ENCODE results near the gene ARRB1. TPM values are rescaled to one million over a fixed set of nuclear protein-coding genes. Genes with fewer than 3 reads are reported as not detected.

ARRB1 gene
- total and polyA plus RNA-seq, 4 donors: 3.3 to 21.2 (median 12.5) TPM

DNA sequence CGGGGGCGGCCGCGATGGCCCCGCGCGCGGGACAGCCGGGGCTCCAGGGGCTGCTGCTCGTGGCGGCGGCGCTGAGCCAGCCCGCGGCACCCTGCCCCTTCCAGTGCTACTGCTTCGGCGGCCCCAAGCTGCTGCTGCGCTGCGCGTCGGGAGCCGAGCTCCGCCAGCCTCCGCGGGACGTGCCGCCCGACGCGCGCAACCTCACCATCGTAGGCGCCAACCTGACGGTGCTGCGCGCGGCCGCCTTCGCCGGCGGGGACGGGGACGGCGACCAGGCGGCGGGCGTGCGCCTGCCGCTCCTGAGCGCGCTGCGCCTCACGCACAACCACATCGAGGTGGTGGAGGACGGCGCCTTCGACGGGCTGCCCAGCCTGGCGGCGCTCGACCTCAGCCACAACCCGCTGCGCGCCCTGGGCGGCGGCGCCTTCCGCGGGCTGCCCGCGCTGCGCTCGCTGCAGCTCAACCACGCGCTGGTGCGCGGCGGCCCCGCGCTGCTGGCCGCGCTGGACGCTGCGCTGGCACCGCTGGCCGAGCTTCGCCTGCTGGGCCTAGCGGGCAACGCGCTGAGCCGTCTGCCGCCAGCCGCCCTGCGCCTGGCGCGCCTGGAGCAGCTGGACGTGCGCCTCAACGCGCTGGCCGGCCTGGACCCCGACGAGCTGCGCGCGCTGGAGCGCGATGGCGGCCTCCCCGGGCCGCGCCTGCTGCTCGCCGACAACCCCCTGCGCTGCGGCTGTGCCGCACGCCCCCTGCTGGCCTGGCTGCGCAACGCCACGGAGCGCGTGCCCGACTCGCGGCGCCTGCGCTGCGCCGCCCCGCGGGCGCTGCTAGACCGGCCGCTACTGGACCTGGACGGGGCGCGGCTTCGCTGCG is 110.2 kb downstream of the ARRB1 start:
- peaks cover 0 to 5% (median 0%) of the 10 kb centered on the region in 4 donors for H3K9me3 ChIP-seq (ENCODE audit: control insufficient read depth in 4 of 4, low read length in 3 of 4)
- H3K4me1 ChIP-seq (ENCODE audit: control insufficient read depth in 4 of 4, insufficient read depth in 4 of 4, low read length in 3 of 4): peaks cover 4 to 23% (median 16%) of the 10 kb centered on the region in 4 donors
- peak overlapping the region; percentile 21 to 55 (median 52) for H3K4me3 ChIP-seq (ENCODE audit: low read depth in 1 of 3, low read length in 3 of 3)
- H3K27ac ChIP-seq (ENCODE audit: low read depth in 1 of 2, low read length in 2 of 2): no peak overlapping the region
- DNase-seq (ENCODE audit: low spot score): peak; percentile 89
- no peak overlapping the region for H3K9ac ChIP-seq (ENCODE audit: low read depth in 1 of 2, low read length in 2 of 2)
- TF ChIP-seq RAD21 (IDR thresholded peaks at IDR 0.05): peak; percentile 24 to 57
- TF ChIP-seq SP1 (IDR thresholded peaks at IDR 0.05): no peak
- TF ChIP-seq, protein P1, sequence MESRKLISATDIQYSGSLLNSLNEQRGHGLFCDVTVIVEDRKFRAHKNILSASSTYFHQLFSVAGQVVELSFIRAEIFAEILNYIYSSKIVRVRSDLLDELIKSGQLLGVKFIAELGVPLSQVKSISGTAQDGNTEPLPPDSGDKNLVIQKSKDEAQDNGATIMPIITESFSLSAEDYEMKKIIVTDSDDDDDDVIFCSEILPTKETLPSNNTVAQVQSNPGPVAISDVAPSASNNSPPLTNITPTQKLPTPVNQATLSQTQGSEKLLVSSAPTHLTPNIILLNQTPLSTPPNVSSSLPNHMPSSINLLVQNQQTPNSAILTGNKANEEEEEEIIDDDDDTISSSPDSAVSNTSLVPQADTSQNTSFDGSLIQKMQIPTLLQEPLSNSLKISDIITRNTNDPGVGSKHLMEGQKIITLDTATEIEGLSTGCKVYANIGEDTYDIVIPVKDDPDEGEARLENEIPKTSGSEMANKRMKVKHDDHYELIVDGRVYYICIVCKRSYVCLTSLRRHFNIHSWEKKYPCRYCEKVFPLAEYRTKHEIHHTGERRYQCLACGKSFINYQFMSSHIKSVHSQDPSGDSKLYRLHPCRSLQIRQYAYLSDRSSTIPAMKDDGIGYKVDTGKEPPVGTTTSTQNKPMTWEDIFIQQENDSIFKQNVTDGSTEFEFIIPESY (IDR thresholded peaks at IDR 0.05): no peak
- TF ChIP-seq, protein P2, sequence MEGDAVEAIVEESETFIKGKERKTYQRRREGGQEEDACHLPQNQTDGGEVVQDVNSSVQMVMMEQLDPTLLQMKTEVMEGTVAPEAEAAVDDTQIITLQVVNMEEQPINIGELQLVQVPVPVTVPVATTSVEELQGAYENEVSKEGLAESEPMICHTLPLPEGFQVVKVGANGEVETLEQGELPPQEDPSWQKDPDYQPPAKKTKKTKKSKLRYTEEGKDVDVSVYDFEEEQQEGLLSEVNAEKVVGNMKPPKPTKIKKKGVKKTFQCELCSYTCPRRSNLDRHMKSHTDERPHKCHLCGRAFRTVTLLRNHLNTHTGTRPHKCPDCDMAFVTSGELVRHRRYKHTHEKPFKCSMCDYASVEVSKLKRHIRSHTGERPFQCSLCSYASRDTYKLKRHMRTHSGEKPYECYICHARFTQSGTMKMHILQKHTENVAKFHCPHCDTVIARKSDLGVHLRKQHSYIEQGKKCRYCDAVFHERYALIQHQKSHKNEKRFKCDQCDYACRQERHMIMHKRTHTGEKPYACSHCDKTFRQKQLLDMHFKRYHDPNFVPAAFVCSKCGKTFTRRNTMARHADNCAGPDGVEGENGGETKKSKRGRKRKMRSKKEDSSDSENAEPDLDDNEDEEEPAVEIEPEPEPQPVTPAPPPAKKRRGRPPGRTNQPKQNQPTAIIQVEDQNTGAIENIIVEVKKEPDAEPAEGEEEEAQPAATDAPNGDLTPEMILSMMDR (IDR thresholded peaks at IDR 0.05; ENCODE audit: low read depth, low read length, missing input control): peak; percentile 99
- 2% methylated on average over 140 of the region's 140 CpGs for WGBS
- H3K36me3 ChIP-seq (ENCODE audit: control insufficient read depth in 4 of 4, insufficient read depth in 3 of 4, low read depth in 1 of 4, low read length in 3 of 4): no peaks in the 10 kb centered on the region
- H3K27me3 ChIP-seq (ENCODE audit: control insufficient read depth in 4 of 4, insufficient read depth in 4 of 4, low read length in 3 of 4): peaks cover 0 to 11% (median 5%) of the 10 kb centered on the region in 4 donors

DNA sequence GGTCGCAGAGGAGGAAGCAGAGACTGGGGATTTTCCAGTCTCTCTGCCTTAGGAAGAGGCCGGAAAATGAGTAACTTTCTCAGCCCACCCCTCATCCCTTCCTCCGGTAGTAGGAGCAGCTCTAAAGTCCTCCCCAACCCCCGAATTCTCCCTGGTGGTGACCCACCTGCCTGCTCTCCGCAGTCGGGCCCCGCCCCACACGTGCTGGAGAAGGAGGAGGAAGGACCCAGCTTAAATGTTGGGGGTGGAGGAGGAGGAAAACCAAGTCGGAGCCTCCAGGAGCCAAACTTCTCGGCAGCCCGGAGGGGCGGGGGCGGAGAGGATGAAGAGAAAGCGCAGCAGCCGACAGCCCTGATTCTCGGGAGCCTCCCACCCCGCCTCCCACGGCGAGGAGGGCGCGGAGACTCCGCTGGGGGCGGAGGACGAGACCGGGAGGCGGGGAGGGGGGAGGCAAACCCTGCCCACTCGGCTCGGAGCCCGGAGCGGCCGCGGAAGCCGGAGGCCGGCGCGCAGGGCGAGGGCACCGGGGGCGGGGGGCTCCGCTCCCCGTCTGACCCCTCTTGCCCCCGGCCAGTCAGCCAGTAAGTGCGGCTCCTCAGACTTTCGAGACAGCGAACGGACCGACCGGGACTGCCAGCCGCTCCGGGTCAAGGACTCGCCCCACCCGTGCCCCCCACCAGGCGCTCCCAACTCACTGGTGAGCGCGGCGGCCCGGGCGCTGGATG is 111.0 kb downstream of the ARRB1 start, which contains the start of gene TPBGL:
TPBGL (plus strand) TSS at position 464 of the 725 bp plus-strand sequence. CDS start 276 bp downstream, outside the sequence.
- Histone ChIP-seq H3K4me1 (ENCODE audit: control insufficient read depth in 4 of 4, insufficient read depth in 4 of 4, low read length in 3 of 4) (peaks cover 4 to 23% (median 16%) of the 10 kb centered on the region in 4 donors), H3K27me3 (ENCODE audit: control insufficient read depth in 4 of 4, insufficient read depth in 4 of 4, low read length in 3 of 4) (peaks cover 0 to 11% (median 5%) of the 10 kb centered on the region in 4 donors), H3K36me3 (ENCODE audit: control insufficient read depth in 4 of 4, insufficient read depth in 3 of 4, low read depth in 1 of 4, low read length in 3 of 4) (no peaks in the 10 kb centered on the region), H3K9me3 (ENCODE audit: control insufficient read depth in 4 of 4, low read length in 3 of 4) (peaks cover 0 to 5% (median 0%) of the 10 kb centered on the region in 4 donors), H3K9ac (ENCODE audit: low read depth in 1 of 2, low read length in 2 of 2) (no peak within 1 kb of the TSS), H3K27ac (ENCODE audit: low read depth in 1 of 2, low read length in 2 of 2) (no peak within 1 kb of the TSS), H3K4me3 (ENCODE audit: low read depth in 1 of 3, low read length in 3 of 3) (peak within 1 kb of the TSS; percentile 21 to 55 (median 52))
- no peak for DNase-seq (ENCODE audit: low spot score)
- TF ChIP-seq HNF4A (conservative IDR thresholded peaks at IDR 0.05) (no peak), FOXA2 (IDR thresholded peaks at IDR 0.05) (no peak), RXRA (IDR thresholded peaks at IDR 0.05) (no peak), EGR1 (IDR thresholded peaks at IDR 0.05; ENCODE audit: low read depth in 2 of 2) (no peak), GABPA (IDR thresholded peaks at IDR 0.05 in 1 of 2, conservative IDR thresholded peaks at IDR 0.05 in 1 of 2) (no peak), TAF1 (conservative IDR thresholded peaks at IDR 0.05) (no peak), SP1 (IDR thresholded peaks at IDR 0.05) (no peak), FOXA1 (IDR thresholded peaks at IDR 0.05) (no peak), JUND (IDR thresholded peaks at IDR 0.05) (no peak), NR2F2 (IDR thresholded peaks at IDR 0.05) (no peak), YY1 (IDR thresholded peaks at IDR 0.05) (no peak)
- TF ChIP-seq, protein P3, sequence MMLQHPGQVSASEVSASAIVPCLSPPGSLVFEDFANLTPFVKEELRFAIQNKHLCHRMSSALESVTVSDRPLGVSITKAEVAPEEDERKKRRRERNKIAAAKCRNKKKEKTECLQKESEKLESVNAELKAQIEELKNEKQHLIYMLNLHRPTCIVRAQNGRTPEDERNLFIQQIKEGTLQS (IDR thresholded peaks at IDR 0.05): no peak
- TF ChIP-seq, protein P4, sequence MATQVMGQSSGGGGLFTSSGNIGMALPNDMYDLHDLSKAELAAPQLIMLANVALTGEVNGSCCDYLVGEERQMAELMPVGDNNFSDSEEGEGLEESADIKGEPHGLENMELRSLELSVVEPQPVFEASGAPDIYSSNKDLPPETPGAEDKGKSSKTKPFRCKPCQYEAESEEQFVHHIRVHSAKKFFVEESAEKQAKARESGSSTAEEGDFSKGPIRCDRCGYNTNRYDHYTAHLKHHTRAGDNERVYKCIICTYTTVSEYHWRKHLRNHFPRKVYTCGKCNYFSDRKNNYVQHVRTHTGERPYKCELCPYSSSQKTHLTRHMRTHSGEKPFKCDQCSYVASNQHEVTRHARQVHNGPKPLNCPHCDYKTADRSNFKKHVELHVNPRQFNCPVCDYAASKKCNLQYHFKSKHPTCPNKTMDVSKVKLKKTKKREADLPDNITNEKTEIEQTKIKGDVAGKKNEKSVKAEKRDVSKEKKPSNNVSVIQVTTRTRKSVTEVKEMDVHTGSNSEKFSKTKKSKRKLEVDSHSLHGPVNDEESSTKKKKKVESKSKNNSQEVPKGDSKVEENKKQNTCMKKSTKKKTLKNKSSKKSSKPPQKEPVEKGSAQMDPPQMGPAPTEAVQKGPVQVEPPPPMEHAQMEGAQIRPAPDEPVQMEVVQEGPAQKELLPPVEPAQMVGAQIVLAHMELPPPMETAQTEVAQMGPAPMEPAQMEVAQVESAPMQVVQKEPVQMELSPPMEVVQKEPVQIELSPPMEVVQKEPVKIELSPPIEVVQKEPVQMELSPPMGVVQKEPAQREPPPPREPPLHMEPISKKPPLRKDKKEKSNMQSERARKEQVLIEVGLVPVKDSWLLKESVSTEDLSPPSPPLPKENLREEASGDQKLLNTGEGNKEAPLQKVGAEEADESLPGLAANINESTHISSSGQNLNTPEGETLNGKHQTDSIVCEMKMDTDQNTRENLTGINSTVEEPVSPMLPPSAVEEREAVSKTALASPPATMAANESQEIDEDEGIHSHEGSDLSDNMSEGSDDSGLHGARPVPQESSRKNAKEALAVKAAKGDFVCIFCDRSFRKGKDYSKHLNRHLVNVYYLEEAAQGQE (IDR thresholded peaks at IDR 0.05): no peak
- TF ChIP-seq, protein P5, sequence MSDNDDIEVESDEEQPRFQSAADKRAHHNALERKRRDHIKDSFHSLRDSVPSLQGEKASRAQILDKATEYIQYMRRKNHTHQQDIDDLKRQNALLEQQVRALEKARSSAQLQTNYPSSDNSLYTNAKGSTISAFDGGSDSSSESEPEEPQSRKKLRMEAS (IDR thresholded peaks at IDR 0.05): no peak
- TF ChIP-seq, protein P2 (IDR thresholded peaks at IDR 0.05; ENCODE audit: low read depth, low read length, missing input control): no peak
- WGBS: 5% methylated on average over 58 of the region's 58 CpGs
